HepG2 (cell line): Measurements from ENCODE around the gene RNF113A. TPM values are rescaled to one million over a fixed set of nuclear protein-coding genes. Genes with fewer than 3 reads are reported as not detected.

ENCODE experiments used
- ARID2 ChIP-seq: sonication (generic); formaldehyde crosslinking; IDR thresholded peaks from 2 replicates; pipeline ENCODE4 v1.8.1; 2022; ENCODE audit warnings: mild to moderate bottlenecking, missing genetic modification reagents, borderline replicate concordance
- ATRX ChIP-seq: sonication (generic); formaldehyde crosslinking; IDR thresholded peaks from 2 replicates; pipeline ENCODE4 v1.4.0; 2020; ENCODE audit warnings: missing genetic modification reagents, borderline replicate concordance
- DZIP1 ChIP-seq: sonication (generic); formaldehyde crosslinking; IDR thresholded peaks from 2 replicates; pipeline ENCODE4 v1.5.0; 2020; ENCODE audit warnings: mild to moderate bottlenecking, missing genetic modification reagents
- FUBP1 ChIP-seq: sonication (generic); formaldehyde crosslinking; IDR thresholded peaks from 2 replicates; pipeline ENCODE4 v1.5.1; 2020; ENCODE audit warnings: missing genetic modification reagents, mild to moderate bottlenecking, borderline replicate concordance
- MAFF ChIP-seq: IDR thresholded peaks from 2 replicates; pipeline ENCODE4 v1.6.1; 2011; ENCODE audit warnings: low read depth, low read length, improper control_type of control experiment
- PPARG ChIP-seq: conservative IDR thresholded peaks from 2 replicates; pipeline ENCODE4 v1.6.1; 2016; ENCODE audit warnings: missing biosample characterization, missing genetic modification reagents
- SIX1 ChIP-seq: sonication (generic); formaldehyde crosslinking; IDR thresholded peaks from 2 replicates; pipeline ENCODE4 v1.4.0; 2020; ENCODE audit warnings: missing genetic modification reagents, borderline replicate concordance
- SNAPC5 ChIP-seq: sonication (generic); formaldehyde crosslinking; IDR thresholded peaks from 2 replicates; pipeline ENCODE4 v1.8.1; 2023; ENCODE audit warnings: mild to moderate bottlenecking, missing genetic modification reagents, borderline replicate concordance
- TRIM24 ChIP-seq: sonication (generic); formaldehyde crosslinking; IDR thresholded peaks from 2 replicates; pipeline ENCODE4 v1.8.0; 2022; ENCODE audit warnings: mild to moderate bottlenecking, missing genetic modification reagents
- ZNF24 ChIP-seq: fragments of 450-650 bp; IDR thresholded peaks from 2 replicates; pipeline ENCODE4 v1.6.1; 2017; ENCODE audit warnings: antibody characterized with exemption, mild to moderate bottlenecking
- ZNF253 ChIP-seq: sonication (generic); formaldehyde crosslinking; IDR thresholded peaks from 2 replicates; pipeline ENCODE4 v1.8.0; 2022; ENCODE audit warnings: mild to moderate bottlenecking, missing genetic modification reagents, borderline replicate concordance
- ZNF703 ChIP-seq: sonication (generic); formaldehyde crosslinking; IDR thresholded peaks from 2 replicates; pipeline ENCODE4 v1.5.1; 2020; ENCODE audit warnings: missing genetic modification reagents, mild to moderate bottlenecking, moderate library complexity, borderline replicate concordance
- ZNF710 ChIP-seq: sonication (generic); formaldehyde crosslinking; IDR thresholded peaks from 2 replicates; pipeline ENCODE4 v1.5.0; 2020; ENCODE audit warnings: mild to moderate bottlenecking, missing genetic modification reagents, borderline replicate concordance
- ZNF737 ChIP-seq: sonication (generic); formaldehyde crosslinking; IDR thresholded peaks from 2 replicates; pipeline ENCODE4 v1.5.0; 2020; ENCODE audit warnings: missing genetic modification reagents, mild to moderate bottlenecking, borderline replicate concordance
- ZNF83 ChIP-seq: sonication (generic); formaldehyde crosslinking; IDR thresholded peaks from 2 replicates; pipeline ENCODE4 v1.4.0; 2020; ENCODE audit warnings: missing genetic modification reagents, mild to moderate bottlenecking, borderline replicate concordance
- ZNF841 ChIP-seq: sonication (generic); formaldehyde crosslinking; IDR thresholded peaks from 2 replicates; pipeline ENCODE4 v1.8.1; 2023; ENCODE audit warnings: missing genetic modification reagents, borderline replicate concordance
- polyA plus RNA-seq, 8 experiments: library from polyadenylated mRNA; depleted of rRNA in 3 of 8; stranded (reverse) in 7 of 8; unstranded in 1 of 8; fragments of >200 nt; fragmentation: Illumina TruSeq in 4 of 8; extraction: Trizol in 4 of 8; gene quantifications; 2 replicates each; pipeline versions ENCODE4 v1.2.1 to v1.2.3, GENCODE V29; 2011 to 2016; ENCODE audit warnings: low read depth in 4 of 8, missing spikeins in 1 of 8, mixed read lengths in 1 of 8; ENCODE audit not compliant: insufficient read depth in 1 of 8
- total RNA-seq, 5 experiments: library from RNA; depleted of rRNA; stranded (reverse); fragments of >200 nt; fragmentation: Illumina TruSeq; extraction: Trizol; gene quantifications; 2 replicates each; pipeline ENCODE4 v1.2.3, GENCODE V29; 2016; ENCODE audit warnings: low read depth in 1 of 5
- TF ChIP-seq, protein P1 (sequence below): sonication (generic); formaldehyde crosslinking; IDR thresholded peaks from 2 replicates; pipeline ENCODE4 v1.8.0; 2022; ENCODE audit warnings: missing genetic modification reagents, mild to moderate bottlenecking, inconsistent platforms, borderline replicate concordance
- TF ChIP-seq, protein P2 (sequence below): sonication (generic); formaldehyde crosslinking; IDR thresholded peaks from 2 replicates; pipeline ENCODE4 v1.8.0; 2023; ENCODE audit warnings: mild to moderate bottlenecking, missing genetic modification reagents

The RNF113A gene
- total and polyA plus RNA-seq, 2 of the 13 experiments (the other 11 are each of a cell fraction or from before 2014, with no cell fraction given) = 14.0 to 15.4 TPM

DNA sequence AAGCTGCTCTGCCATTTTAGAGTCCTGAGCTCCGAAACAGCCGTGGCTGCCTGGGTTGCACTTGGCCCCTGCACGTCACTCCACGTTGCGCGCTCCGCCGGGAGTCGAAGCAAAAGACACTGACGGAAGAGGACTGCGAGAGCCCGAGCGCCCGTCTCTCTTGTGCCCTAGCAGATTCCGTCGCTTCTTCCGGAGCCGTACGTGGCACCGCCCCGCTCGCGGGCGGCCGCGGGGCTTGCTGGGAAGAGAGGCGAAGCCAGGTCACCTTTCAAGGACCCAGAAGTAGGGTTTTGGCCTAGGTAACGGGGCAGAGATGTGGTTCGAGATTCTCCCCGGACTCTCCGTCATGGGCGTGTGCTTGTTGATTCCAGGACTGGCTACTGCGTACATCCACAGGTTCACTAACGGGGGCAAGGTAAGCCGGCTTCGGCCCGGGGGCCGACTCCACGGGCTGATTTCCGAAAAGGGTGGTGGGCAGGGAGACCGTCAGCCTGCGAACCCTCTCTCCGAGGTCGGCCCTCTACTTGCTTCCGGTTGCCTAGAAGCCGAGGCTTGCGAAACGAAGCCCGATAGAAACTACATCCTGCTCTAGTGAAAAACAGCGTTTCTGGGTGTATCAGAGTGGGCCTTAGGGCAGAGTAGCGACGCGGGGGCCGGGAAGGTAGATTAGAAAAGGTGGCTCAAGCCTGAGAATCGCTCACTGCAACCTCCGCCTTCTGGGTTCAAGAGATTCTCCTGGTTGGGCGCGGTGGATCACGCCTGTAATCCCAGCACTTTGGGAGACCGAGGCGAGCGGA is at the start of gene RNF113A, which contains the start of gene NDUFA1 (continued):
- TF ChIP-seq ZNF253 (no peak), ZNF703 (CRISPR knock-in tag) (no peak), DZIP1 (CRISPR knock-in tag) (no peak), TRIM24 (CRISPR knock-in tag) (no peak), SNAPC5 (CRISPR knock-in tag) (no peak), ZNF24 (no peak), ZNF841 (no peak), FUBP1 (no peak), ZNF710 (CRISPR knock-in tag) (no peak), SIX1 (CRISPR knock-in tag) (no peak), ARID2 (CRISPR knock-in tag) (0 out of 2 replicates have a peak, but pooled peaks have one; percentile 57), ZNF737 (CRISPR knock-in tag) (no peak), MAFF (no peak), PPARG (CRISPR knock-in tag) (no peak), ATRX (CRISPR knock-in tag) (no peak), ZNF83 (CRISPR knock-in tag) (no peak)
- TF ChIP-seq, protein P1, sequence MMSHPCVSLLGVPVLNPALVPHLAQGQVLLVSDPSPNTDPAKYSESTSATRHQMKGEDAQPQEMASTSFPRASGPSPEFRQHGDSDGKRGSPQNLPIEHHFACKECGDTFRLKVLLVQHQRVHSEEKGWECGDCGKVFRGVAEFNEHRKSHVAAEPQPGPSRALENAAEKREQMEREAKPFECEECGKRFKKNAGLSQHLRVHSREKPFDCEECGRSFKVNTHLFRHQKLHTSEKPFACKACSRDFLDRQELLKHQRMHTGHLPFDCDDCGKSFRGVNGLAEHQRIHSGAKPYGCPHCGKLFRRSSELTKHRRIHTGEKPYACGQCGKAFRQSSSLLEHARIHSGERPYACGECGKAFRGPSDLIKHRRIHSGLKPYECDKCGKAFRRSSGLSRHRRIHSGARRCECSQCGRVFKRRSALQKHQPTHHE (CRISPR knock-in tag) = peak; percentile 43; the same call in 1 of the 2 replicates
- TF ChIP-seq, protein P2, sequence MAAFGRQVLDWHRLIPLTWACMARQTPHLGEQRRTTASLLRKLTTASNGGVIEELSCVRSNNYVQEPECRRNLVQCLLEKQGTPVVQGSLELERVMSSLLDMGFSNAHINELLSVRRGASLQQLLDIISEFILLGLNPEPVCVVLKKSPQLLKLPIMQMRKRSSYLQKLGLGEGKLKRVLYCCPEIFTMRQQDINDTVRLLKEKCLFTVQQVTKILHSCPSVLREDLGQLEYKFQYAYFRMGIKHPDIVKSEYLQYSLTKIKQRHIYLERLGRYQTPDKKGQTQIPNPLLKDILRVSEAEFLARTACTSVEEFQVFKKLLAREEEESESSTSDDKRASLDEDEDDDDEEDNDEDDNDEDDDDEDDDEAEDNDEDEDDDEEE (CRISPR knock-in tag) = no peak
